Kidney tubule cell (primary cell): Measurements from ENCODE around the gene NR2F1-AS1.

Experiments used
- DNase-seq: peaks from one replicate; pipeline ENCODE4 v3.0.0-alpha.2; 2018; ENCODE audit warnings: low spot score

NR2F1-AS1 gene

DNA sequence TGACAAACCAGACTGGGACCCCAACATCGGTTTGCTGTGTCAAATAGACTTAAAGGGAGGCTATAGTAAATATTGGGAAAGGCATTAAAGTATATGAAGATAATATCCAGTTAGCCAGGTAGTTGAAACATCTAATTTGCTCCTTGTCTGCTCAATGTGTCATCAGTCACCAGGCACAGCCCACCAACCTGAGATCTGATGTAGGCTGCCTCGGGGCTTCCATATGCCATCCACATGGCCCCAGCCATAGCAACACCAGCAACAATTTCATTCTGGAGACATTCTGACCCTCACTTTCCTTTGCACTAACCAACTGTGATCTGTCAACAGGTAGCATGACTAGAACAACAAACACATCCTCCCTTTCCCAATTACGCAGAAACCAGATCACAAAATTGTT, 196.0 kb downstream of the NR2F1-AS1 start:
- DNase-seq, result no peak

DNA sequence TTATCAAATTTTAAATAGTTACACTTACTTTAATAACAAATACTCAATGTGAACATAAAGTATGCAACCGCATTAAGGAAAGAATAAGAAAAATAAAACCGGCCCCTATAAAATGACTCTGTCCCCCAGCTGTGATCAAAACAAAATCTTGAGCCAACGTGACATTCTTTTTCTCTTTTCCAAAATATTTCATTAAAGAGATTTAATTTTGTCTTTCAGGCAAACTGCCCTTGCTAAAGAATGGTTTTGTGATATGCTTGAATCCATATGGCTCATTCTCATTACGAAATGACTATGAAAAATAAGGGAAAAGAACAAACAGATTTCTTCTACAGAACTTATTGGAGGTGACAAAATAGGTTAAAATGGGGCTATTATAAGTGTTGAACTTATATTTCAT, 197.0 kb downstream of the NR2F1-AS1 start:
- no peak for DNase-seq

DNA sequence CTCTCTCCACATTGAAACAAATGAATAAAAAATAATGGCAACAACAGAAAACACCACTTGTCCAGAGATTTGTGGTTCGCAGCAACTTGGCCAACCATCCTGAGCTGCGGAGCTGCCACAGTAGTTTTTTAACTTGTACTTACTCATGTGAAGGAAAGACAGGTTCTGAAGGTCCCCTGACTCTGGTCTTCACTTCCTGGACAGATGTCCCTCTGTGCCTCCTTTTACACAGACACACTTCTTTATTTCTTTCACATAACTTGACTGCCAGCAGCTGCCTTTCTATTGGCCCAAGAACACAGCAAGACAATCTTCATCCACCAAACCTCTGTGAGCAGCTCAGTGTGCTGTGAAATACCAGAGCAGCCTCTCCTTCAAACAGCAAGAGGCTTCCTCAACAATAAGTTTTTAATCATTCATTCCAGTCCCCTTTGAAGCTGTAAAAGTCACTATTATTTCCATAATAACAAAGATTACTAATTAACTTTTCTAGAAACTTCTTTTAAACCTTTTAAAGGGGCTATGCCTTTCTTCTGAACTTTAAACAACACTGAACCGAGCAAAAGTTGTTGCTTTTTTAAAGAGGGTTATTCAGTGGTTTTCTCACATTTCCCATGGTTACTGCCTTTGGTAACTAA, 198.7 kb downstream of the NR2F1-AS1 start:
- peak; percentile 29 for DNase-seq

DNA sequence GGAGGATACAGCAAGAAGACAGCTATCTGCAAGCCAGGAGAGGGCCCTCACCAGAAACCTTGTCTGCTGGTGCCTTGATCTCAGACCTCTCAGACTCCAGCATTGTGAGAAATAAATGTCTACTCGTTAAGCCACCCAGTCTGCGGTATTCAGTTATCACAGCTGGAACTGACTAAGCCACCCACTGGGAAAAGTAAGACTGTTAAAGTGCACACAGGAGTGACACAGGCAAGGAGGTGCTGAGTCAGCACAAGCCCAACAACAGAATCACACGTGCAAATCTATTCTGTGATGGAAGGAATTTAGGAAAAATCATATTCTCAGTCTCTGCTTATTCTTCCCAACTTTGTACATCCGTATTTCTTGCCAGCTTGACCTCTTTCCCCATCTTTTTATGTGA, 200.0 kb downstream of the NR2F1-AS1 start:
- DNase-seq, result no peak

DNA sequence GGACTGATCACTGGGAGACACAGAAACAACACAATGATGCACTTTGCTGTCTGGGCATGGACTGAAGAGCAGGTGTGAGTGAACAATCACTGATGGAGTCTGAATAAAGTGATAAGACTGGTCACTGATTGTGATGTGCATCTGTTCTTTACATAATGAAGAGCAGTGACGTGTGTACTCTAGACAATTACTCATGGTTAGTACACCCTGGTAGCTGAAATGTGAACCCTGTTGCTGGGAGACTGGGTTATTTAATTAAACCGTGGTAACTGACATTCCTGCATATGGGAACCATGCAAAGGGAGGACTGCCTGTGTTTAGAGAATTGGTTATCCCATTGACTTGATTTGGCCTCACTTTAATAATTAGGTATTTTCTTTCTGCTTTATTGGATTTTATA, 202.9 kb downstream of the NR2F1-AS1 start:
- peak; percentile 60 for DNase-seq

DNA sequence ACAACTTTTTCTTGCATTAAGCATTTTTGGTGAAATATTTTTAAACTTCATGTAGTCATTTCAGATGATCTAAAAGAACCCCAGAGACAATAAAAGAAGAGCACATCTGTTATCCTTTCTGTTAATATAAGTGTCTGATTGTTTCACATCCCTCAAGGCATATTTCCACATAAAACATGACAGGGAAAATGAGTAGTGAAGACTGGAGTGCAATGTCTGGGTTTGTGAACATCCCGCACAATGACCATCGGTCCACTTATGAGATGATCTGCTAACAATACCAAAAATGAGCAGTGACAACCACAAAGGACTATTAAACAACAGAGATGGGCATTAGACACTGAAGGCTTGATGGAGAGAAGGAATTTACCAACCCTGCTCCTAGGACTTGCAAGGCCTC, 209.1 kb downstream of the NR2F1-AS1 start:
- DNase-seq, result no peak

GRCh38 chr5:93364378-93364777, 216.6 kb downstream of the NR2F1-AS1 start:
- no peak for DNase-seq

DNA sequence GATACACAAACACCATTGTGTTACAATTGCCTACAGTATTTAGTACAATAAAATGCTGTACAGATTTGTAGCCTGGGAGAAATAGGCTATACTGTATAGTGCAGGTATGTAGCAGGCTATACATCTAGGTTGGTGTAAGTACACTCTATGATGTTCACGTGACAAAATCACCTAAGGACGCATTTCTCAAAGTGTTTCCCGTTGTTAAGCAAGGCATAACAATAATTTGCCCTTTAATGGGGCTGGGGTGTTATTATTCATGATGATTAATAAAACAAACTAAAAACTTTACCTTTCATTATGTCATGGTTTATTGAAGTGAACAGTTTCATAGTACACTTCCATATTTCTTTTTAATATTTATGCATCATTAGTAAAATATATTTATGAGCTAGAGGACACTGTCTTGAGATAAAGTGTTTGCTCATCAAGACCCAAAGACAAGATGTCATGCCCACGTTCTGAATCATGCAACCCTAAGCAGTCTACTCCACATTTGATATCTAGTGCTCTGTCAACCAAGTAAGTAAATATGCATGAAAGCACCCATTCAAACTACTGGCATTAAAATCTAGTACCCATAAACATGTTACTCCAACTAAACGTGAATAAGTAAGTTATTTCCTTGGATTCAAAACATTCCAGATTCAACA, 220.5 kb downstream of the NR2F1-AS1 start:
- peak; percentile 47 for DNase-seq

- no peak for DNase-seq
These were observed 221.1 kb downstream of the NR2F1-AS1 start for GRCh38 chr5:93359960-93360305.
